Measurements from ENCODE around the gene USP7.
"Not testable (repeated sequence)": the region's sequence is repeated elsewhere in the genome, so short reads cannot be mapped to it uniquely, and the experiment has no call there.

The USP7 gene

DNA sequence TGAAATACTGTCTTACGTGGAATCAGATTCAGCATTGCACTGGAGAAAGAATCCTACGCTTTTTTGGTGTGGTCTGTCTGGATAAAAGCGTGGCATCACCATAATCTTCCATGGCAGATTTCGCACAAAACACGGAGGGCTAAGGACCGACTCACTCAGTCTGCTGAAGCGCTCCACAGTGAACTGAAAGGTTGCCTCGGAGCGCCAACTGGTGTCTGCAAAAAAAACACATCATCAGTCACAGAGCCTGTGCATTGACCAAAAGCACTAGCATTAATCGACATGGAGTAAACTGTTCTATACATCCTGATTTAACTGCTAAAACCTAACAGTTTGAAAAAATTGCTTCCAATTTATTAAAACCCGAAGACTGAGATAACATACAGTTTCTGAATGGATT, 40.5 kb downstream of the USP7 start:
- no peak for DNase-seq

DNA sequence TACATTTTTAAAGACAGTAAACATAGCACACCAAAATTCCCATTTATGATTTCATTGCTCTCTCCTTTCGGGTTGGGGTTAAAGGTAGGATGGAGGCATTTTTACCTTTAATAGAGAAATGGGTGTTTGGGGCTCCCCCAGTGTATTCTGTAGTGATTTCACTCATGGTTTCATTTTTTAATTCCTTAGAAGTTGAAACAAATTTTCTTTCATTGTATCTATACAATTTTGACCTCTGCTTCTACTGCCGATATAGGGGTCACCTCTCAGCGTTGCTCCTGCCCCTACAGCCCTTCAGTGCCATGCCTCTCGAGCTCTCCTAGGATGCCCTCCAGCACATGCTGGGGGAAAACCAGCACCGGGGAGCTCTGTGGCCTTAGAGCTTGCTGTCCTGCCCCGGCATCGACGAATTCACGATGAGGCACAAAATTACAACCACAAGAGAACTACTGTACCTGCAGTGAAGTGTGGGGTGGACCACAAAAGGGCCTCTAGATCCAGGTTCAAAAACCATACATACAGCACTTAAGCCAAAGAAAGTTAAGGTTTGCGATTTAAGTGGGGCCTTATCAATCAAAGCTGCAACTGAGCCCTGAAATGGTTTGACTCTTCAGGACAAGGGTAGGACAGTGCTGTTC, 42.2 kb downstream of the USP7 start:
- no peak for DNase-seq

- no peak for DNase-seq
Measured at GRCh38 chr16:8920645-8921346, 42.9 kb downstream of the USP7 start.

- DNase-seq: no peak
Measured at GRCh38 chr16:8919934-8920462, 43.7 kb downstream of the USP7 start.

GRCh38 chr16:8919089-8919933, 44.4 kb downstream of the USP7 start:
- no peak for DNase-seq

DNA sequence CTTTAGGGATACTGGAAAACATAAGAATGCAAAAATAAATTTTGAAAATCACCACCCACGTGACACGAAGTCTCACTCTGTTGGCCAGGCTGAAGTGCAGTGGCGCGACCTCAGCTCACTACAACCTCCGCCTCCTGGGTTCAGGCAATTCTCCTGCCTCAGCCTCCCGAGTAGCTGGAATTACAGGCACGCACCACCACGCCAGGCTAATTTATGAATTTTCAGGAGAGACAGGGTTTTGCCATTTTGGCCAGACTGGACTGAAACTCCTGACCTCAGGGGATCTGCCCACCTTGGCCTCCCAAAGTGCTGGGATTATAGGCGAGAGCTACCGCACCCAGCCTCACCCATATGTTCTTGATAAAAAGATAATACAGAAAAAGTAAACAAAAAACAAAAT, 46.4 kb downstream of the USP7 start:
- not testable (repeated sequence) for DNase-seq

DNA sequence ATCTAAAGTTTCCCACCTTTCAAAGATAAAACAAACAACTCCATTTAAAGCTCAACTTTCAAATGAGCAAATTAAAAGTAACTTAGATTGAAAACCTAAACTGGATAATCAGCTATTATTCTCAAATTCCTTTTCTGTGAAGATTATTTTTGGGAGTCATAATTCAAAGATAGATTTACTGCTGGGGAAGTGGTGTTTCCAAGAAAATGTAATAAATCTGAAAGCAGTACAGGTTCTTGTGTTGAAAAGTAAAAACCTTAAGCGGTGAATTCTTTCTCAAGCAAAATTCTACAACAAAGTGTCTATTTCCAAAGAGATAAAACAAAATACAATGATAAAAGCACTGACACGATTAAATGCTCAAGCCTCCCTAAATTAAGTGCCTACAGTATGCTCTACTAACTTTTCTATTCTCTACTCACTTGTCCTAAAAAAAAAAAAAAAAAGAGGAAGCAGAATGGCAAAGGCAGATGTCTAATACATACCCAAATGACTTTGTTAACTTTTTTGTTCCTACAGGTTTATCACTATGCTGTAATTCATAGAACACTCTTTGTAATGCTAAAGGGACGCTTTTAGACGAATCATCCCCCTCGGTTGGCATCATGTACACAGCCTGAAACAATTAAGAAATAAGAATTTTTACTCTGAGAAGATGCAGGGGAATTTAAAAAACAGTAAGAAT, 47.0 kb downstream of the USP7 start:
- DNase-seq: no peak

- no peak for DNase-seq
Measured at GRCh38 chr16:8915722-8916301, 47.9 kb downstream of the USP7 start.

GRCh38 chr16:8914098-8914497, 49.6 kb downstream of the USP7 start:
- no peak for DNase-seq

DNA sequence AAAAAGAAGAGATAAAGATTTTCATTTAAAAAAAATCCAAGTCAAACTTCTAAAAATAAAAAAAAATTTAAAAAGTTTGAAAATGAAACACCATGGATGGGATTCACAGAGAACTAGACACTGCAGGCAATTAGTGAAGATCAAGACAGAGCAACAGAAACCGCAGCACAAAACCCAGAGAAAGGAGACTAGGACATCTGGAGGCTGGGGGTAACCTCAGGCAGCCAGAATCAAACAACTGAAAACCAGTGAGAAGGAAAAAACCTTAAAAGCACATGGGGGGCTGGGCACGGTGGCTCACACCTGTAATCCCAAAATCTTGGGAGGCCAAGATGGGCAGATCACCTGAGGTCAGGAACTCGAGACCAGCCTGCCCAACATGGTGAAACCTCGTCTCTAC, 50.9 kb downstream of the USP7 start:
- DNase-seq: no peak

GRCh38 chr16:8910811-8911210, 52.9 kb downstream of the USP7 start:
- DNase-seq: no peak

GRCh38 chr16:8908810-8909468, 54.8 kb downstream of the USP7 start:
- DNase-seq: no peak

- DNase-seq: no peak
Measured at GRCh38 chr16:8907096-8907495, 56.6 kb downstream of the USP7 start.

DNA sequence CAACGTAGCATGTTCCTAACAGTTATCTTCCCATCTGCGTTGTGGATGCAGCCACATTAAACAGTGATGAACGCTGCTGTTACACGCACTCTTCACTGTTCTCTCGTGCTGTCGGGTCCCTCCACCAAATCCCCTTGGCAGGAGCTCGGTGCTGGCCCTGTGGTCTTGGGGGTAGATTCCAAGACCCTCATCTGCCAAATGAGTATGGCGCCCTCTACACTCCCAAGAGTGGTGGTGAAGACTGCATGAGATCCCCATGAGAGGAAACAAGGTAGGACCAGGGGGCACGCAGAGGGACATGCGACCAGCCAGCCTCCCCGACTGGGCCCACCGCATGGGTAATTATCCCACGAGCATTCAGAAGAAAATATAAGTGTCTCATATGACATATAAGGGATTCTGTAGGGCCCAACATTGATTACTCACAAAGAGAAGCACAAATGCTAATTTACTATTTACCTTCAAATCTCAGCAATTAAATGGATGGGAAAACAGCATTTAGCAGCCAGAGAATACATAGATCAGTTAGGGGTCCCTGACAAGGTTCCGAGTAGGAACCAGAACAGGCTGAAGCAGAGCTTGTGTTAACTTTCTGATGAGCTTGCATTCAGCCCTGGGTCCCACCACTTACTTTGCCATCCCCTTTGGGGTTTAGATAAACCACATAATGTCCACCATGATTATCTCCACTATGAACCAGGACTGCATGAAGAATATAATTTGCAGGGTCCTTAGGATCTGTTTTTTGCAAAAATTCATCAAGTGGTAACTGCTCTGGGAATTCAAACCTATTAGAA, 57.7 kb downstream of the USP7 start:
- DNase-seq: no peak

GRCh38 chr16:8905168-8905762, 58.4 kb downstream of the USP7 start:
- no peak for DNase-seq

GRCh38 chr16:8904018-8904430, 59.7 kb downstream of the USP7 start:
- DNase-seq: no peak

DNA sequence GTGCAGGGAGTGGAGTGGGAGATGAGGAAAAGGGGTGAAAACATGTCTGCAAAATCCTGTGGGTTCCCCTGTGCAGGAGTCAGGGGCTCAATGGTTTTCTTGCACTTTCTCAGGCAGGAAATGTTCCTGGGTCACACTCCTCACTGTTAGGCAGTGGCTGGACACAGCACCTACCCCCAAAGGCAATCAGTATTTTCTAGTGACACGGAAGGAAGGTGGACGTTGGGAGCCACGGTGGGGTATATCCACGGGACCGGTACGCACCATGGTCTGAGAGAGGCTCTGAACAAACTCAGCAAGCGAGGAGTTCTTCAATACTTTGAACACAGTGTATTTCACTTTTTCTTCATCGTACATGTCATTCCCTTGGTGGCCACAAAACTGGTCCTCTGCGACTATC, 60.7 kb downstream of the USP7 start:
- no peak for DNase-seq

- no peak for DNase-seq
Measured at GRCh38 chr16:8901320-8901861, 62.3 kb downstream of the USP7 start.

GRCh38 chr16:8900343-8900742, 63.4 kb downstream of the USP7 start:
- DNase-seq: no peak

- no peak for DNase-seq
Measured at GRCh38 chr16:8899709-8900317, 63.9 kb downstream of the USP7 start.

Data from DMS79 treated with DMSO at 0.1 percent for 48 hours (cell line).